ENCODE results near the gene TCEA2.

Gene TCEA2

DNA sequence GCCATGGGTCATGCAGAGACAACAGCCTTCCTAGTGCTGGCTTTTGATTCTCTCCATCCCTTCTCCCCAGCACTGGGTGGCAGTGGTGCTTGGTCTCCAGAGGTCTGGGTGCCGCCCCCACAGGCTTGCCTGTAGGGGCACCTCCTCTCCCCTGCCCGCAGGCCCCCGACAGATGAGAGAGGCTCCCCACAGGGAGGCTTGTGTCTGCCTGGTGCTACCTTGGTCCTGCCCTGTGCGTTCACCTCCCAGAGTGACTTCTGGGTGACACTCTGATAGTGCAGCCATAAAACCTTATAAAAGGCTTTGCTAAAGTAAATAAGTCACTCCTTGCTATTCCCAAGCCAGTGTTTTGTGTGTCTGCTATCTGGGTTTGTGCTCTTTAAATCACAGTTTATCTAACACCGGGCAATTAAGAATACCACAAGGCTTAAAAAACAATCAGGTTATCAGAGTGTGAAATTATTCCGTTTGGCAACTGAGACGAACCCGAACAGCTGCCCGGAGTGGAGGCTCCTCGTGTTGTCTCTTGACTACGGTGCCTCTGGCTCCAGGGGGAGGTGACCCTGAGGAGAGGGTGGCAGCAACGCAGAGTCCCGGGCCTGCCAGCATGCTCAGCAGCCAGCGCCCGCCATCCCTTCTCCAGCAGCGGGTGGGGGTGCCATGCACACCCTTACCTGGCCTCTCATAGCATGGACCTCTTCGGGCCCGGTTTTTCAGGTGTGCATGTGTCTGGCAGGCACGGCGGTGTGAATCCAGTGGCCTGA lies 32.4 kb upstream of the TCEA2 start:
- no peak overlapping the region for H3K4me3 ChIP-seq (ENCODE audit: low read depth, low read length)
- no peak for TF ChIP-seq CTCF (IDR thresholded peaks at IDR 0.05; ENCODE audit: borderline replicate concordance, insufficient read depth, low read depth, low read length)

- H3K4me3 ChIP-seq (ENCODE audit: low read depth, low read length): no peak overlapping the region
- no peak for TF ChIP-seq CTCF (IDR thresholded peaks at IDR 0.05; ENCODE audit: borderline replicate concordance, insufficient read depth, low read depth, low read length)
Observed at GRCh38 chr20:64031822-64032314, 31.1 kb upstream of the TCEA2 start.

- no peak overlapping the region for H3K4me3 ChIP-seq (ENCODE audit: low read depth, low read length)
- TF ChIP-seq CTCF (IDR thresholded peaks at IDR 0.05; ENCODE audit: borderline replicate concordance, insufficient read depth, low read depth, low read length): no peak
Observed at GRCh38 chr20:64032706-64033624, 30.0 kb upstream of the TCEA2 start.

DNA sequence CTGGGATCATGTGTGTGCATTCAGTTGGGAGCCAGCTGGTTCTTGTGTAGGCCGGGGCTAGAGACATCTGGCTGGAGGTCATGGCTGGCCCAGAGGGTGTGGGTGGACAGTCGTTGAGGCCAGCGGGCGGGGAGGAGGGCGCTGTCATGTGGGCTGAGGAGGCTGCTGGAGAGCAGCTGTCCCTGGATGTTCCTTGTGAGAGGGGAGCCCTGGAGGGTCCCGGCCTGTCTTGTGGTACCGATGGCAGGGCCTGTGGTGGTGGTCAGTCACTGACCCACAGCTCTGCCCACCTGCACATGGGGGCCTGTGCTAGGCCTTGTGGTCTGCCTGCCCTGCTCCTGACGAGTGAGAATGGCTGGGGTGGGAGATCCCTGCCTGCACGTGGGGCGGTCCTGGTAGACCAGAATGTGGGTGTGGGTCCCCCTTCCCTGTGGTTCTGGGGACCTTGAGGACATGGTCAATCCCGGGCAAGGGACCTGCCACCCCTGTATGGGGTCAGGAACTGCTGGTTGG lies 29.0 kb upstream of the TCEA2 start:
- no peak for TF ChIP-seq CTCF (IDR thresholded peaks at IDR 0.05; ENCODE audit: borderline replicate concordance, insufficient read depth, low read depth, low read length)
- H3K4me3 ChIP-seq (ENCODE audit: low read depth, low read length): no peak overlapping the region

- H3K4me3 ChIP-seq (ENCODE audit: low read depth, low read length): no peak overlapping the region
- no peak for TF ChIP-seq CTCF (IDR thresholded peaks at IDR 0.05; ENCODE audit: borderline replicate concordance, insufficient read depth, low read depth, low read length)
Observed at GRCh38 chr20:64035066-64035932, 27.7 kb upstream of the TCEA2 start.

GRCh38 chr20:64035933-64036345 lies 27.1 kb upstream of the TCEA2 start, which contains the start of gene C20orf204:
C20orf204 (plus strand) TSS chr20:64036182; CDS start chr20:64036324, 142 bp downstream.
- no peak within 1 kb of the TSS for H3K4me3 ChIP-seq (ENCODE audit: low read depth, low read length)
- TF ChIP-seq CTCF (IDR thresholded peaks at IDR 0.05; ENCODE audit: borderline replicate concordance, insufficient read depth, low read depth, low read length): no peak
